ENCODE results near the gene ZBTB45.

ZBTB45 gene

GRCh38 chr19:58558066-58558622, 38.5 kb upstream of the ZBTB45 start, which contains the start of gene UBE2M:
TSS of gene UBE2M (minus strand) at chr19:58558611. CDS start at chr19:58558381, 230 bp downstream.
- Mint-ChIP-seq H3K36me3 (ENCODE audit: low read depth) (peaks cover 47% of the 10 kb centered on the region), H3K9me3 (no peaks in the 10 kb centered on the region), H3K4me1 (ENCODE audit: low read depth) (peaks cover 41% of the 10 kb centered on the region), H3K27me3 (ENCODE audit: low read depth) (no peaks in the 10 kb centered on the region), H3K27ac (peak within 1 kb of the TSS; percentile 98), H3K4me3 (peak within 1 kb of the TSS; percentile 99)
- no peak for DNase-seq (ENCODE audit: low spot score)

- Mint-ChIP-seq H3K27ac (peak overlapping the region; percentile 93), H3K4me1 (ENCODE audit: low read depth) (peaks cover 44% of the 10 kb centered on the region), H3K9me3 (no peaks in the 10 kb centered on the region), H3K36me3 (ENCODE audit: low read depth) (peaks cover 53% of the 10 kb centered on the region), H3K27me3 (ENCODE audit: low read depth) (no peaks in the 10 kb centered on the region), H3K4me3 (peak overlapping the region; percentile 92)
- no peak for DNase-seq (ENCODE audit: low spot score)
Observed at GRCh38 chr19:58557221-58558065, 37.8 kb upstream of the ZBTB45 start.

GRCh38 chr19:58556622-58557220, 37.1 kb upstream of the ZBTB45 start:
- no peaks in the 10 kb centered on the region for H3K9me3 Mint-ChIP-seq
- peaks cover 44% of the 10 kb centered on the region for H3K4me1 Mint-ChIP-seq (ENCODE audit: low read depth)
- no peaks in the 10 kb centered on the region for H3K27me3 Mint-ChIP-seq (ENCODE audit: low read depth)
- peak overlapping the region; percentile 93 for H3K27ac Mint-ChIP-seq
- DNase-seq (ENCODE audit: low spot score) = no peak
- H3K36me3 Mint-ChIP-seq (ENCODE audit: low read depth) = peaks cover 60% of the 10 kb centered on the region
- H3K4me3 Mint-ChIP-seq = peak overlapping the region; percentile 92

GRCh38 chr19:58555920-58556621, 36.5 kb upstream of the ZBTB45 start:
- Mint-ChIP-seq H3K4me1 (ENCODE audit: low read depth) (peaks cover 38% of the 10 kb centered on the region), H3K36me3 (ENCODE audit: low read depth) (peaks cover 65% of the 10 kb centered on the region), H3K27me3 (ENCODE audit: low read depth) (no peaks in the 10 kb centered on the region), H3K9me3 (no peaks in the 10 kb centered on the region), H3K27ac (peak overlapping the region; percentile 99), H3K4me3 (peak overlapping the region; percentile 92)
- DNase-seq (ENCODE audit: low spot score) = no peak

- Mint-ChIP-seq H3K4me1 (ENCODE audit: low read depth) (peaks cover 38% of the 10 kb centered on the region), H3K27me3 (ENCODE audit: low read depth) (no peaks in the 10 kb centered on the region), H3K36me3 (ENCODE audit: low read depth) (peaks cover 71% of the 10 kb centered on the region), H3K4me3 (peak overlapping the region; percentile 96), H3K9me3 (no peaks in the 10 kb centered on the region), H3K27ac (peak overlapping the region; percentile 99)
- DNase-seq (ENCODE audit: low spot score) = no peak
Observed at GRCh38 chr19:58555369-58555885, 35.8 kb upstream of the ZBTB45 start.

GRCh38 chr19:58554494-58555368, 35.1 kb upstream of the ZBTB45 start, which contains the start of gene CHMP2A:
TSS of gene CHMP2A (minus strand) at chr19:58555105. CDS start at chr19:58554212, 893 bp downstream.
- no peaks in the 10 kb centered on the region for H3K9me3 Mint-ChIP-seq
- DNase-seq (ENCODE audit: low spot score) = peak; percentile 98
- peak within 1 kb of the TSS; percentile 99 for H3K27ac Mint-ChIP-seq
- H3K27me3 Mint-ChIP-seq (ENCODE audit: low read depth) = no peaks in the 10 kb centered on the region
- H3K36me3 Mint-ChIP-seq (ENCODE audit: low read depth) = peaks cover 76% of the 10 kb centered on the region
- peak within 1 kb of the TSS; percentile 96 for H3K4me3 Mint-ChIP-seq
- peaks cover 38% of the 10 kb centered on the region for H3K4me1 Mint-ChIP-seq (ENCODE audit: low read depth)

- DNase-seq (ENCODE audit: low spot score) = peak; percentile 3
- Mint-ChIP-seq H3K27me3 (ENCODE audit: low read depth) (no peaks in the 10 kb centered on the region), H3K9me3 (no peaks in the 10 kb centered on the region), H3K4me3 (peak overlapping the region; percentile 96), H3K4me1 (ENCODE audit: low read depth) (peaks cover 35% of the 10 kb centered on the region), H3K36me3 (ENCODE audit: low read depth) (peaks cover 80% of the 10 kb centered on the region), H3K27ac (peak overlapping the region; percentile 99)
Observed at GRCh38 chr19:58553799-58554493, 34.3 kb upstream of the ZBTB45 start.

GRCh38 chr19:58552655-58553054, 33.0 kb upstream of the ZBTB45 start:
- Mint-ChIP-seq H3K4me3 (no peak overlapping the region), H3K4me1 (ENCODE audit: low read depth) (peaks cover 35% of the 10 kb centered on the region), H3K27ac (peak overlapping the region; percentile 27), H3K9me3 (no peaks in the 10 kb centered on the region), H3K36me3 (ENCODE audit: low read depth) (peaks cover 84% of the 10 kb centered on the region), H3K27me3 (ENCODE audit: low read depth) (no peaks in the 10 kb centered on the region)
- no peak for DNase-seq (ENCODE audit: low spot score)

GRCh38 chr19:58551577-58552471, 32.2 kb upstream of the ZBTB45 start:
- H3K27me3 Mint-ChIP-seq (ENCODE audit: low read depth) = no peaks in the 10 kb centered on the region
- H3K36me3 Mint-ChIP-seq (ENCODE audit: low read depth) = peaks cover 81% of the 10 kb centered on the region
- H3K27ac Mint-ChIP-seq = no peak overlapping the region
- no peak for DNase-seq (ENCODE audit: low spot score)
- H3K4me3 Mint-ChIP-seq = no peak overlapping the region
- no peaks in the 10 kb centered on the region for H3K9me3 Mint-ChIP-seq
- H3K4me1 Mint-ChIP-seq (ENCODE audit: low read depth) = peaks cover 30% of the 10 kb centered on the region

GRCh38 chr19:58551123-58551497, 31.5 kb upstream of the ZBTB45 start:
- peak overlapping the region; percentile 18 for H3K27ac Mint-ChIP-seq
- no peaks in the 10 kb centered on the region for H3K27me3 Mint-ChIP-seq (ENCODE audit: low read depth)
- peaks cover 81% of the 10 kb centered on the region for H3K36me3 Mint-ChIP-seq (ENCODE audit: low read depth)
- DNase-seq (ENCODE audit: low spot score) = no peak
- H3K4me1 Mint-ChIP-seq (ENCODE audit: low read depth) = peaks cover 32% of the 10 kb centered on the region
- no peaks in the 10 kb centered on the region for H3K9me3 Mint-ChIP-seq
- H3K4me3 Mint-ChIP-seq = no peak overlapping the region

- no peak for DNase-seq (ENCODE audit: low spot score)
- no peaks in the 10 kb centered on the region for H3K27me3 Mint-ChIP-seq (ENCODE audit: low read depth)
- peak overlapping the region; percentile 18 for H3K27ac Mint-ChIP-seq
- H3K36me3 Mint-ChIP-seq (ENCODE audit: low read depth) = peaks cover 85% of the 10 kb centered on the region
- H3K9me3 Mint-ChIP-seq = no peaks in the 10 kb centered on the region
- H3K4me3 Mint-ChIP-seq = no peak overlapping the region
- peaks cover 36% of the 10 kb centered on the region for H3K4me1 Mint-ChIP-seq (ENCODE audit: low read depth)
Observed at GRCh38 chr19:58550362-58551122, 30.9 kb upstream of the ZBTB45 start.

All from T-helper 2 cell treated with Interferon-gamma antibody and Interleukin-4, amounts not matched to agents 5 μg/mL and 100 μg/mL, for 36 hours (primary cell).